ENCODE measurements around the gene TNFRSF8.

DNA sequence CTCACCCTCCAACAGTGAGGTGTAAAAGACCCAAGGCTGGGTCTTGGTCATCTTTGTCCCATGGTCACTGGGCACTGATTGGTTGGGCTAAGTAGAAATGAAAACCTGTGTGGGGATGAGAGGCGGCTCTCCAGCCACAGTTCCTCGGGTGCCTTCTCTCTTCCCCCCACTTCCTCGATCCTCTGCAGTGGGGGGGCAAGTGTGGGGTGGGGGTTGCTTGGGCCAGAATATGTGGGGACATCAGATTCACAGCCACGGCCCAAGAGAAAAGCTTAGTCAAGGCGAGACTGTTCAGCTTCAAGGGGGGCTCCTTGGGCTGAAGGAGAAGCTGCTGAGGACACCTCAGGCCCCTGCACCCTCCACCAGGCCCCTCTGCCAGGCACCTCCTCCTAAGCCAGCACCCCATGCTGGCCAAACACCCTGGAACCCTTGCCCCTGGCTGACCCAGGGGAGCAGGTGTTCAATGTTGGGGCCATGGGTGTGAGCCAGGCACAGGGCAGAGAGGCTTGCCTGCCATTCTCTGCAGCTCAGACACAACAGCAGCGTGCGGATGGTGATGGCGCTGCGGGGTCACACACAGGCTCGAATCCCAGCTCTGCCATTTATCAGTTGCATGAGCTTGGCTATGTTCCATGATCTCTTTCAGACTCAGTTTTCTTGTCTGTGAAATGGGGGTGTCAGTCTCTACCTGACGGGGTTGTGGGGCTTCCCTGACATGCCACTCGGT, 82.7 kb downstream of the TNFRSF8 start:
- TF ChIP-seq POLR2A (IDR thresholded peaks at IDR 0.05; ENCODE audit: low read length) (no peak), GATA1 (IDR thresholded peaks at IDR 0.05; ENCODE audit: low read depth, low read length) (no peak)

All from erythroblast (primary cell).